Trophoblast cell (in vitro differentiated cells and primary cell): ENCODE data around the gene MACROD2.

ENCODE experiments used
- DNase-seq, 2 donors: peaks; one replicate each; pipeline ENCODE4 v3.0.0-alpha.2; 2016
- H2AFZ ChIP-seq: 2 replicates; pipeline ENCODE4 v1.6.1; 2013; ENCODE audit warnings: low read length, moderate library complexity, mild to moderate bottlenecking; ENCODE audit not compliant: insufficient read depth, poor library complexity
- H2AK5ac ChIP-seq: 2 replicates; pipeline ENCODE4 v1.6.1; 2013; ENCODE audit warnings: mild to moderate bottlenecking, low read length
- H2BK120ac ChIP-seq: 2 replicates; pipeline ENCODE4 v1.6.1; 2013; ENCODE audit warnings: low read length, mild to moderate bottlenecking, moderate library complexity; ENCODE audit not compliant: insufficient read depth, poor library complexity
- H2BK12ac ChIP-seq: 2 replicates; pipeline ENCODE4 v1.6.1; 2013; ENCODE audit warnings: mild to moderate bottlenecking, low read length, moderate library complexity
- H2BK5ac ChIP-seq: 2 replicates; pipeline ENCODE4 v1.6.1; 2013; ENCODE audit warnings: low read length, low read depth, moderate library complexity, mild to moderate bottlenecking; ENCODE audit not compliant: poor library complexity
- H3K14ac ChIP-seq: 2 replicates; pipeline ENCODE4 v1.6.1; 2013; ENCODE audit warnings: mild to moderate bottlenecking, low read length
- H3K18ac ChIP-seq: 2 replicates; pipeline ENCODE4 v1.6.1; 2013; ENCODE audit warnings: mild to moderate bottlenecking, low read length
- H3K23ac ChIP-seq: 2 replicates; pipeline ENCODE4 v1.6.1; 2013; ENCODE audit warnings: low read length
- H3K27ac ChIP-seq: 2 replicates; pipeline ENCODE4 v1.5.1; 2013; ENCODE audit warnings: low read depth, mild to moderate bottlenecking, inconsistent platforms, low read length, moderate library complexity
- H3K27me3 ChIP-seq: 2 replicates; pipeline ENCODE4 v1.6.1; 2013; ENCODE audit warnings: inconsistent platforms, mild to moderate bottlenecking, low read length, moderate library complexity; ENCODE audit not compliant: insufficient read depth
- H3K36me3 ChIP-seq, 2 experiments: 1 replicate in 1 of 2; 2 replicates in 1 of 2; pipeline ENCODE4 v1.6.1; 2013; ENCODE audit warnings: low read length in 2 of 2, mild to moderate bottlenecking in 2 of 2, moderate library complexity in 1 of 2; ENCODE audit not compliant: insufficient read depth in 2 of 2, control insufficient read depth in 1 of 2
- H3K4ac ChIP-seq: 2 replicates; pipeline ENCODE4 v1.6.1; 2013; ENCODE audit warnings: low read depth, mild to moderate bottlenecking, low read length, moderate library complexity
- H3K4me1 ChIP-seq, 2 experiments: 1 replicate in 1 of 2; 2 replicates in 1 of 2; pipeline ENCODE4 v1.6.1; 2013; ENCODE audit warnings: low read length in 2 of 2, mild to moderate bottlenecking in 2 of 2, moderate library complexity in 1 of 2; ENCODE audit not compliant: insufficient read depth in 2 of 2, control insufficient read depth in 1 of 2
- H3K4me2 ChIP-seq: 2 replicates; pipeline ENCODE4 v1.6.1; 2013; ENCODE audit warnings: inconsistent platforms, mild to moderate bottlenecking, low read length, moderate library complexity
- H3K4me3 ChIP-seq: 2 replicates; pipeline ENCODE4 v1.5.1; 2013; ENCODE audit warnings: mild to moderate bottlenecking, low read depth, low read length, inconsistent platforms
- H3K79me1 ChIP-seq: one replicate; pipeline ENCODE4 v1.6.1; 2013; ENCODE audit warnings: low read length
- H3K79me2 ChIP-seq: 2 replicates; pipeline ENCODE4 v1.6.1; 2013; ENCODE audit warnings: low read length, mild to moderate bottlenecking; ENCODE audit not compliant: control insufficient read depth, insufficient read depth, poor library complexity
- H3K9ac ChIP-seq: 2 replicates; pipeline ENCODE4 v1.6.1; 2013; ENCODE audit warnings: mild to moderate bottlenecking, low read length
- H3K9me3 ChIP-seq: 2 replicates; pipeline ENCODE4 v1.6.1; 2013; ENCODE audit warnings: low read depth, mild to moderate bottlenecking, control low read depth, inconsistent platforms, low read length; ENCODE audit not compliant: insufficient read depth
- H4K12ac ChIP-seq: 2 replicates; pipeline ENCODE4 v1.6.1; 2013; ENCODE audit warnings: low read depth, mild to moderate bottlenecking, low read length, moderate library complexity
- H4K8ac ChIP-seq: 2 replicates; pipeline ENCODE4 v1.6.1; 2013; ENCODE audit warnings: low read depth, mild to moderate bottlenecking, low read length, moderate library complexity
- H4K91ac ChIP-seq: one replicate; pipeline ENCODE4 v1.6.1; 2013; ENCODE audit warnings: low read depth, mild to moderate bottlenecking, low read length, moderate library complexity
- WGBS: extraction: QIAGEN DNeasy Blood & Tissue Kit; methylation state at CpG from one replicate; pipeline ENCODE4 v1.1.7; 2013; ENCODE audit warnings: missing lambda C conversion rate; ENCODE audit not compliant: insufficient read length, insufficient coverage; ENCODE audit errors: extremely low coverage; 5-methylcytosine and 5-hydroxymethylcytosine counted together

The MACROD2 gene

GRCh38 chr20:14331646-14332045 lies 336.3 kb downstream of the MACROD2 start:
- no peaks in the 10 kb centered on the region for H3K79me1 ChIP-seq
- peaks cover 0 to 2% of the 10 kb centered on the region in 2 experiments for H3K36me3 ChIP-seq
- H2AK5ac ChIP-seq, result no peak overlapping the region
- H3K18ac ChIP-seq, result no peak overlapping the region
- H2BK120ac ChIP-seq, result no peak overlapping the region
- H3K79me2 ChIP-seq, result no peaks in the 10 kb centered on the region
- no peak overlapping the region for H3K4me2 ChIP-seq
- H4K91ac ChIP-seq, result no peak overlapping the region
- H3K27me3 ChIP-seq, result no peaks in the 10 kb centered on the region
- H3K9ac ChIP-seq, result no peak overlapping the region
- no peak overlapping the region for H4K12ac ChIP-seq
- H3K14ac ChIP-seq, result no peak overlapping the region
- no peak overlapping the region for H3K4ac ChIP-seq
- H3K4me3 ChIP-seq, result no peak overlapping the region
- no peak overlapping the region for H3K27ac ChIP-seq
- no peak overlapping the region for H2BK5ac ChIP-seq
- no peak for DNase-seq
- H3K9me3 ChIP-seq, result no peaks in the 10 kb centered on the region
- no peak overlapping the region for H3K23ac ChIP-seq
- no CpG with 5 or more reads among the region's 6 CpGs for WGBS
- H2BK12ac ChIP-seq, result no peak overlapping the region
- H3K4me1 ChIP-seq, result no peaks in the 10 kb centered on the region
- no peak overlapping the region for H4K8ac ChIP-seq
- no peak overlapping the region for H2AFZ ChIP-seq

- Histone ChIP-seq H3K4me1 (no peaks in the 10 kb centered on the region), H3K9ac (no peak overlapping the region), H3K4me2 (peak overlapping the region; percentile 23), H2AFZ (no peak overlapping the region), H3K79me2 (no peaks in the 10 kb centered on the region), H3K9me3 (no peaks in the 10 kb centered on the region), H3K23ac (no peak overlapping the region), H3K4ac (no peak overlapping the region), H2BK5ac (no peak overlapping the region), H3K36me3 (no peaks in the 10 kb centered on the region), H2BK12ac (no peak overlapping the region), H3K27me3 (no peaks in the 10 kb centered on the region), H4K91ac (no peak overlapping the region), H3K79me1 (no peaks in the 10 kb centered on the region), H3K14ac (no peak overlapping the region), H3K18ac (no peak overlapping the region), H4K8ac (no peak overlapping the region), H4K12ac (no peak overlapping the region), H3K4me3 (no peak overlapping the region), H3K27ac (no peak overlapping the region), H2BK120ac (no peak overlapping the region), H2AK5ac (no peak overlapping the region)
- no CpG with 5 or more reads among the region's 2 CpGs for WGBS
- no peak for DNase-seq
These were observed 337.6 kb downstream of the MACROD2 start for GRCh38 chr20:14332866-14333265.

GRCh38 chr20:14333721-14334120 lies 338.4 kb downstream of the MACROD2 start:
- H3K79me1 ChIP-seq, result no peaks in the 10 kb centered on the region
- no peak overlapping the region for H4K91ac ChIP-seq
- no peak overlapping the region for H2AK5ac ChIP-seq
- no peak overlapping the region for H3K23ac ChIP-seq
- H3K27ac ChIP-seq, result no peak overlapping the region
- H2BK12ac ChIP-seq, result no peak overlapping the region
- no peak overlapping the region for H3K4ac ChIP-seq
- H3K4me3 ChIP-seq, result no peak overlapping the region
- H3K9me3 ChIP-seq, result no peaks in the 10 kb centered on the region
- no peak overlapping the region for H2BK120ac ChIP-seq
- no CpG with 5 or more reads among the region's 3 CpGs for WGBS
- peak overlapping the region; percentile 10 for H3K4me2 ChIP-seq
- H3K18ac ChIP-seq, result no peak overlapping the region
- no peak overlapping the region for H2BK5ac ChIP-seq
- no peak overlapping the region for H3K14ac ChIP-seq
- no peaks in the 10 kb centered on the region for H3K4me1 ChIP-seq
- no peak overlapping the region for H4K8ac ChIP-seq
- H3K27me3 ChIP-seq, result no peaks in the 10 kb centered on the region
- H4K12ac ChIP-seq, result no peak overlapping the region
- no peak overlapping the region for H2AFZ ChIP-seq
- H3K79me2 ChIP-seq, result no peaks in the 10 kb centered on the region
- H3K9ac ChIP-seq, result no peak overlapping the region
- H3K36me3 ChIP-seq, result no peaks in the 10 kb centered on the region
- DNase-seq, result no peak

GRCh38 chr20:14334306-14334930 lies 339.1 kb downstream of the MACROD2 start:
- Histone ChIP-seq H4K8ac (no peak overlapping the region), H2BK120ac (no peak overlapping the region)
- WGBS, result no CpG with 5 or more reads among the region's 3 CpGs

More at GRCh38 chr20:14334306-14334930, 339.1 kb downstream of the MACROD2 start:
- Histone ChIP-seq H3K9me3 (no peaks in the 10 kb centered on the region), H3K4ac (no peak overlapping the region), H3K4me1 (no peaks in the 10 kb centered on the region), H3K23ac (no peak overlapping the region), H2AFZ (no peak overlapping the region), H3K36me3 (no peaks in the 10 kb centered on the region), H4K91ac (no peak overlapping the region), H3K4me2 (no peak overlapping the region), H3K14ac (no peak overlapping the region), H2BK12ac (no peak overlapping the region), H3K79me2 (no peaks in the 10 kb centered on the region), H3K27me3 (no peaks in the 10 kb centered on the region), H4K12ac (no peak overlapping the region), H2AK5ac (no peak overlapping the region), H3K4me3 (no peak overlapping the region), H3K27ac (no peak overlapping the region), H3K18ac (no peak overlapping the region), H3K79me1 (no peaks in the 10 kb centered on the region), H3K9ac (no peak overlapping the region), H2BK5ac (no peak overlapping the region)
- DNase-seq, result peak in 1 of 2 donors; percentile 30
